ENCODE results near the gene MYO1D.

GRCh38 chr17:32692179-32692578, 184.7 kb downstream of the MYO1D start:
- TF ChIP-seq NFIC (IDR thresholded peaks at IDR 0.05; ENCODE audit: low read length) (no peak), FOXA1 (IDR thresholded peaks at IDR 0.05) (no peak), FOXA1 (CRISPR knock-in tag; IDR thresholded peaks at IDR 0.05) (no peak)

Measured in HepG2 (cell line).